SK-N-SH (cell line): ENCODE measurements around the gene PKNOX1.
"Not testable (repeated sequence)": the region's sequence is repeated elsewhere in the genome, so short reads cannot be mapped to it uniquely, and the experiment has no call there.

Source experiments
- CTCF ChIP-seq: fragments of 200-600 bp; sonication (generic); IDR thresholded peaks from 2 replicates; pipeline ENCODE4 v1.6.1; 2017; ENCODE audit warnings: antibody characterized with exemption, mild to moderate bottlenecking, moderate library complexity
- EZH2phosphoT487 ChIP-seq: fragments of 200-600 bp; sonication (generic); IDR thresholded peaks from 2 replicates; pipeline ENCODE4 v1.6.1; 2017; ENCODE audit warnings: low read depth, mixed run types, mild to moderate bottlenecking, antibody characterized with exemption, moderate library complexity, borderline replicate concordance
- MXI1 ChIP-seq: IDR thresholded peaks from 2 replicates; pipeline ENCODE4 v1.6.1; 2012; ENCODE audit warnings: mild to moderate bottlenecking, low read depth, low read length, improper control_type of control experiment
- RFX5 ChIP-seq: IDR thresholded peaks from 2 replicates; pipeline ENCODE4 v1.6.1; 2012; ENCODE audit warnings: mild to moderate bottlenecking, improper control_type of control experiment, low read length
- RXRA ChIP-seq: IDR thresholded peaks from 2 replicates; pipeline ENCODE4 v1.4.0; 2012; ENCODE audit warnings: low read depth, mild to moderate bottlenecking, borderline replicate concordance
- YY1 ChIP-seq: IDR thresholded peaks from 2 replicates; pipeline ENCODE4 v1.4.0; 2012; ENCODE audit warnings: low read depth, mild to moderate bottlenecking

GRCh38 chr21:43065991-43066390 is 91.6 kb downstream of the PKNOX1 start:
- not testable (repeated sequence) for TF ChIP-seq EZH2phosphoT487, RFX5, CTCF, RXRA, YY1, MXI1
